Hepatocyte (in vitro differentiated cells): Measurements from ENCODE around the gene ABCD4. TPM values are rescaled to one million over a fixed set of nuclear protein-coding genes. Genes with fewer than 3 reads are reported as not detected.

Experiments used
- DNase-seq: peaks from one replicate; pipeline ENCODE4 v3.0.0-alpha.2; 2016; ENCODE audit warnings: low spot score
- H2AFZ ChIP-seq: fragments of 200-600 bp; sonication (generic); 2 replicates; pipeline ENCODE4 v1.6.0; 2016; ENCODE audit warnings: antibody characterized with exemption, mild to moderate bottlenecking
- H3K27ac ChIP-seq: fragments of 200-600 bp; sonication (generic); 2 replicates; pipeline ENCODE4 v1.5.1; 2016; ENCODE audit warnings: mild to moderate bottlenecking
- H3K27me3 ChIP-seq: fragments of 200-600 bp; sonication (generic); 2 replicates; pipeline ENCODE4 v1.6.1; 2016
- H3K36me3 ChIP-seq: fragments of 200-600 bp; sonication (generic); replicated peaks from 2 replicates; pipeline ENCODE4 v1.5.1; 2016; ENCODE audit warnings: low read depth; ENCODE audit not compliant: insufficient read depth
- H3K4me1 ChIP-seq: fragments of 200-600 bp; sonication (generic); 2 replicates; pipeline ENCODE4 v1.5.1; 2016; ENCODE audit warnings: mild to moderate bottlenecking, moderate library complexity; ENCODE audit not compliant: insufficient read depth
- H3K4me2 ChIP-seq: fragments of 200-600 bp; sonication (generic); 2 replicates; pipeline ENCODE4 v1.6.0; 2016
- H3K4me3 ChIP-seq: fragments of 200-600 bp; sonication (generic); 2 replicates; pipeline ENCODE4 v1.5.1; 2016; ENCODE audit warnings: mild to moderate bottlenecking
- H3K79me2 ChIP-seq: fragments of 200-600 bp; sonication (generic); 2 replicates; pipeline ENCODE4 v1.6.0; 2017; ENCODE audit warnings: mild to moderate bottlenecking
- H3K9me2 ChIP-seq: fragments of 200-600 bp; sonication (generic); replicated peaks from 2 replicates; pipeline ENCODE4 v1.6.0; 2017; ENCODE audit warnings: mild to moderate bottlenecking; ENCODE audit not compliant: insufficient read depth
- H3K9me3 ChIP-seq: fragments of 200-600 bp; sonication (generic); 2 replicates; pipeline ENCODE4 v1.5.1; 2016; ENCODE audit warnings: low read depth, mild to moderate bottlenecking
- H4K20me1 ChIP-seq: fragments of 200-600 bp; sonication (generic); 2 replicates; pipeline ENCODE4 v1.6.0; 2016; ENCODE audit warnings: mild to moderate bottlenecking; ENCODE audit not compliant: insufficient read depth, poor library complexity, severe bottlenecking
- EZH2 ChIP-seq: fragments of 200-600 bp; sonication (generic); IDR thresholded peaks from 2 replicates; pipeline ENCODE4 v1.6.1; 2016; ENCODE audit warnings: antibody characterized with exemption, mild to moderate bottlenecking, borderline replicate concordance
- EZH2phosphoT487 ChIP-seq: fragments of 200-600 bp; sonication (generic); IDR thresholded peaks from one replicate; pipeline ENCODE4 v1.6.1; 2018; ENCODE audit warnings: antibody characterized with exemption, mild to moderate bottlenecking, low read depth, moderate library complexity; ENCODE audit not compliant: unreplicated experiment, severe bottlenecking
- WGBS: methylation state at CpG from one replicate; pipeline ENCODE4 v1.1.6; 2016; ENCODE audit warnings: low lambda C conversion rate; ENCODE audit errors: missing lambda C conversion rate; 5-methylcytosine and 5-hydroxymethylcytosine counted together
- polyA plus RNA-seq: library from polyadenylated mRNA; unstranded; fragments of >200 nt; fragmentation: Nextera tagmentation; extraction: Ambion mirVana; gene quantifications from 2 replicates; pipeline ENCODE4 v1.2.1, GENCODE V29; 2016
- total RNA-seq: library from RNA; depleted of rRNA; stranded (reverse); fragments of >200 nt; gene quantifications from 2 replicates; pipeline ENCODE4 v1.2.3, GENCODE V29; 2014
- TF ChIP-seq, protein P1 (sequence below): fragments of 200-600 bp; sonication (generic); IDR thresholded peaks from 2 replicates; pipeline ENCODE4 v1.5.1; 2016; ENCODE audit warnings: antibody characterized with exemption, mild to moderate bottlenecking; ENCODE audit not compliant: poor library complexity

The ABCD4 gene
- total and polyA plus RNA-seq, 2 experiments from 2014 or later = 44.0 to 71.9 TPM

DNA sequence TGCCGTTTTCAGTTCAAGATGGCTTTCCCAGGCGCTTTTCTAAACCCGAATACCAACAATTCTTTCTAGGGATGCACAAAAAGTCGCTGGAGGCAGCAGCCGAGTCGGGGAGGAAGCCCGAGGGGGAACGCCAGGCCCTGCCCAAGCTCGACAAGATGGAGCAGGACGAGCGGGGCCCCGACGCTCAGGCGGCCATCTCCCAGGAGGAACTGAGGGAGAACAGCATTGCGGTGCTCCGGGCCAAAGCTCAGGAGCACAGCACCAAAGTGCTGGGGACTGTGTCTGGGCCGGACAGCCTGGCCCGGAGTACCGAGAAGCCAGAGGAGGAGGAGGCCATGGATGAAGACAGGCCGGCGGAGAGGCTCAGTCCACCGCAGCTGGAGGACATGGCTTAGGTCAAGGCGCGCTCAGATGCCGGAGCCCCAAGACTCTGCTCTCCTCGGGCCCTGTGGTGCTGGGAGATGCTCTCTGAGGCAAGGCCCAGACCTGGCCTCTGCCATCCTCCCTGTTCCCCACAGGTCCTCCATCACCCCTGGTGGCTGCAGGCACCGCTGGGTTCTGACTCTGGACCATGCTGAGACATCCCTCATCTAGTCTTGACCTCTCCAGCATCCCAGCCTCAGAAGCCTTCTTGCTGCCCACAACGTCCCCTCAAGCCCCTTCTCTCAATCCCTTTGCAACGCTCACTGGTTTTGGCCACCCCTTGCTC lies 42.1 kb downstream of the ABCD4 start:
- H2AFZ ChIP-seq = no peak overlapping the region
- TF ChIP-seq EZH2 (no peak), EZH2phosphoT487 (no peak)
- TF ChIP-seq, protein P1, sequence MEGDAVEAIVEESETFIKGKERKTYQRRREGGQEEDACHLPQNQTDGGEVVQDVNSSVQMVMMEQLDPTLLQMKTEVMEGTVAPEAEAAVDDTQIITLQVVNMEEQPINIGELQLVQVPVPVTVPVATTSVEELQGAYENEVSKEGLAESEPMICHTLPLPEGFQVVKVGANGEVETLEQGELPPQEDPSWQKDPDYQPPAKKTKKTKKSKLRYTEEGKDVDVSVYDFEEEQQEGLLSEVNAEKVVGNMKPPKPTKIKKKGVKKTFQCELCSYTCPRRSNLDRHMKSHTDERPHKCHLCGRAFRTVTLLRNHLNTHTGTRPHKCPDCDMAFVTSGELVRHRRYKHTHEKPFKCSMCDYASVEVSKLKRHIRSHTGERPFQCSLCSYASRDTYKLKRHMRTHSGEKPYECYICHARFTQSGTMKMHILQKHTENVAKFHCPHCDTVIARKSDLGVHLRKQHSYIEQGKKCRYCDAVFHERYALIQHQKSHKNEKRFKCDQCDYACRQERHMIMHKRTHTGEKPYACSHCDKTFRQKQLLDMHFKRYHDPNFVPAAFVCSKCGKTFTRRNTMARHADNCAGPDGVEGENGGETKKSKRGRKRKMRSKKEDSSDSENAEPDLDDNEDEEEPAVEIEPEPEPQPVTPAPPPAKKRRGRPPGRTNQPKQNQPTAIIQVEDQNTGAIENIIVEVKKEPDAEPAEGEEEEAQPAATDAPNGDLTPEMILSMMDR = no peak
- H3K9me2 ChIP-seq = no peaks in the 10 kb centered on the region
- peaks cover 14% of the 10 kb centered on the region for H3K27me3 ChIP-seq
- WGBS = 95% methylated on average over 29 of the region's 29 CpGs
- H3K9me3 ChIP-seq = no peaks in the 10 kb centered on the region
- H3K27ac ChIP-seq = no peak overlapping the region
- no peaks in the 10 kb centered on the region for H3K36me3 ChIP-seq
- no peaks in the 10 kb centered on the region for H3K79me2 ChIP-seq
- no peak for DNase-seq
- H4K20me1 ChIP-seq = no peaks in the 10 kb centered on the region
- H3K4me2 ChIP-seq = no peak overlapping the region
- H3K4me1 ChIP-seq = peaks cover 3% of the 10 kb centered on the region
- no peak overlapping the region for H3K4me3 ChIP-seq

DNA sequence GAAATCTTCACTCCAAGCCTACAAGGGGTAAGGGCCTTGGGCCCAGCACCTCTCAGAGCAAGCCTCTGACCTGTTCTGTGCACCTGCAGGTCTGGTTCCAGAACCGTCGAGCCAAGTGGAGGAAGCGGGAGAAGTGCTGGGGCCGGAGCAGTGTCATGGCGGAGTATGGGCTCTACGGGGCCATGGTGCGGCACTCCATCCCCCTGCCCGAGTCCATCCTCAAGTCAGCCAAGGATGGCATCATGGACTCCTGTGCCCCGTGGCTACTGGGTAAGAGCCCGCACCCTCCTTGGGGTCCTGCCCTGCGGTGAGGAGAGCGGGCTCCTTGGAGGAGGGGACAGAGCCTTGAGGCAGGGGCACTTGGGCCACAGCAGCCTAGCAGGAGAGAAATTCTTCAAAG lies 43.2 kb downstream of the ABCD4 start:
- no peaks in the 10 kb centered on the region for H3K9me3 ChIP-seq
- H3K27ac ChIP-seq = no peak overlapping the region
- H3K79me2 ChIP-seq = no peaks in the 10 kb centered on the region
- DNase-seq = no peak
- H3K4me1 ChIP-seq = peaks cover 3% of the 10 kb centered on the region
- no peaks in the 10 kb centered on the region for H3K36me3 ChIP-seq
- 93% methylated on average over 12 of the region's 12 CpGs for WGBS
- H2AFZ ChIP-seq = no peak overlapping the region
- H4K20me1 ChIP-seq = no peaks in the 10 kb centered on the region
- H3K4me2 ChIP-seq = no peak overlapping the region
- H3K27me3 ChIP-seq = peaks cover 14% of the 10 kb centered on the region
- H3K4me3 ChIP-seq = no peak overlapping the region
- no peaks in the 10 kb centered on the region for H3K9me2 ChIP-seq
- no peak for TF ChIP-seq EZH2
- TF ChIP-seq EZH2phosphoT487 = no peak
- TF ChIP-seq, protein P1 = no peak

DNA sequence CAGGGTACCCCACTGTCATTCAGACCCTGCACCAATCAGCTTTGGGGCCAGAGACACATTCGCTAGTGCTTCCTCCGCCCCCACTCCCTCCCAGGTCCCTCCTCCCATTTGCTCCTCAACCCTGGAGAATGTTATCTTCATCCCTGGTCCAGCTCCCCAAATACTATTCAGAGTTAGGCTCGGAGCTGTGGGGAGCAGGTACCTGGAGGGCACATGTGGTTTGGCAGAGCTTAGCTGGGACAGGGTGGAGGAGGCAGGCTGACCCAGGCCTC lies 44.0 kb downstream of the ABCD4 start:
- Histone ChIP-seq H3K27me3 (peaks cover 17% of the 10 kb centered on the region), H3K4me1 (peaks cover 3% of the 10 kb centered on the region), H3K4me2 (peak overlapping the region; percentile 100), H4K20me1 (no peaks in the 10 kb centered on the region), H3K4me3 (no peak overlapping the region), H3K9me2 (no peaks in the 10 kb centered on the region), H3K79me2 (no peaks in the 10 kb centered on the region), H3K9me3 (no peaks in the 10 kb centered on the region), H3K27ac (no peak overlapping the region), H3K36me3 (no peaks in the 10 kb centered on the region), H2AFZ (peak overlapping the region; percentile 87)
- DNase-seq = no peak
- TF ChIP-seq, protein P1 = no peak
- TF ChIP-seq EZH2 = no peak
- TF ChIP-seq EZH2phosphoT487 = no peak
- WGBS = 59% methylated on average over 3 of the region's 3 CpGs
